COLO668 (cell line): ENCODE measurements around the gene DHRS9.
"Not testable (repeated sequence)": the region's sequence is repeated elsewhere in the genome, so short reads cannot be mapped to it uniquely, and the experiment has no call there.

Experiments
- DNase-seq: peaks from one replicate; lab custom pipeline; 2025; ENCODE audit not compliant: unreplicated experiment; lab: John Stamatoyannopoulos, UW

DHRS9 gene

DNA sequence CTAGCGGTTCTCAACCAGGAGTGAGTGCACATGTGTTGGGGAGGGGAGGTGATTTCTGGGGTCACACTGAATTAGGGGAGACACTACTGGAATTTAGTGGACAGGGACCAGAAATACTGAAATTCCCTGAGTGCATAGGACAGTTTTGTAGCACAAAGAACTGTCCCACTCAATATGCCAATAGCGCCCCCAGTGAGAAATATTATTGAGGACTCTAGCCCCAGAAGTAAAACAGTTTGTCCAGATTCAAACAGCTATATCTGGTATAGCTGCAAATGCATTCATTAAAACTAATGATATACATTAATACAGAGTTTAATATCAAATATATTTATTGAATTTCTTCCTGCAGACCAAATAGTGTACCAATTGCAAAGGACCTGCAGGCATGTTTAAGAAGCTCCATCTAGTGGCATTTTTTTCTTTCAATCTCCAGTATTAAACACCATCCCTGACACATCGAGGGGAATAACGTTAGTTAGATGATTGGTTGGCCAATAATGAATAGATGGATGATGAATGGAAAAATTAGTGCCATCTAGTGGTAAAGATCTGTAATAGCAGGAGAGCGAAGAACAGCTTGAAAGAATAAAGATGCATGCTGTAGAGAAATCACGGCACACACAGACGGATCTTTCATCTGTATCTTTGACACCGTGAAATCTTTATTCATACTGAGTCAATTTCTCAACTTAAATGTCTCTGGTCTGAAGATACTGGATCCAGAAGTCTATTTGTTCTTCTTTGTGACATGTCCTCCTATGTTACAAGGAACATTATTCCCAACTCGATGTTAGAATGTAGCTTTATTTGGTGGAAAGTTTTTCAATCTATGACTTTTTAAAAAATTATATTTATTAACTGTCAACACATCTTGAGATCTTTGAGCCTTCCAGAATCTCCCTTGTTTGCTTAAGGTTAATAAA lies 62.5 kb downstream of the DHRS9 start:
- no peak for DNase-seq

DNA sequence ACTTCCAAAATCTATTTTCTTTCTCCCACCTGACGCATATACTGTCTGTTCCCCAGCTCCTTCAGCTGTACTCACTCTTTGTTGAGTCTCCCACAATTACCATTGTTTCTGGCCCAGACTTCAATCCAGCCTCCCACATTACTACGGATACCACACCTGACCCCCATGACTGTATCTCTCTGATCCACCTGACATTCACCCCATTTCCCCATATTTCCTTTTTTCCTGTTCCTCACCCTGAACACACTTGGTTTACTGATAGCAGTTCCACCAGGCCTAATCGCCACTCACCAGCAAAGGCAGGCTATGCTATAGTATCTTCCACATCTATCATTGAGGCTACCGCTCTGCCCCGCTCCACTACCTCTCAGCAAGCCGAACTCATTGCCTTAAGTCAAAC lies 64.9 kb downstream of the DHRS9 start:
- not testable (repeated sequence) for DNase-seq

DNA sequence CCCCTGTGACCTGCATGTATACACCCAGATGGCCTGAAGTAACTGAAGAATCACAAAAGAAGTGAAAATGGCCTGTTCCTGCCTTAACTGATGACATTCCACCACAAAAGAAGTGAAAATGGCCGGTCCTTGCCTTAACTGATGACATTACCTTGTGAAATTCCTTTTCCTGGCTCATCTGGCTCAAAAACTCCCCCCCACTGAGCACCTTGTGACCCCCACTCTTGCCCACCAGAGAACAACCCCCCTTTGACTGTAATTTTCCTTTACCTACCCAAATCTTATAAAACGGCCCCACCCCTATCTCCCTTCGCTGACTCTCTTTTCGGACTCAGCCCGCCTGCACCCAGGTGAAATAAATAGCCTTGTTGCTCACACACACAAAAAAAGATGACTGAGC lies 67.1 kb downstream of the DHRS9 start:
- not testable (repeated sequence) for DNase-seq

DNA sequence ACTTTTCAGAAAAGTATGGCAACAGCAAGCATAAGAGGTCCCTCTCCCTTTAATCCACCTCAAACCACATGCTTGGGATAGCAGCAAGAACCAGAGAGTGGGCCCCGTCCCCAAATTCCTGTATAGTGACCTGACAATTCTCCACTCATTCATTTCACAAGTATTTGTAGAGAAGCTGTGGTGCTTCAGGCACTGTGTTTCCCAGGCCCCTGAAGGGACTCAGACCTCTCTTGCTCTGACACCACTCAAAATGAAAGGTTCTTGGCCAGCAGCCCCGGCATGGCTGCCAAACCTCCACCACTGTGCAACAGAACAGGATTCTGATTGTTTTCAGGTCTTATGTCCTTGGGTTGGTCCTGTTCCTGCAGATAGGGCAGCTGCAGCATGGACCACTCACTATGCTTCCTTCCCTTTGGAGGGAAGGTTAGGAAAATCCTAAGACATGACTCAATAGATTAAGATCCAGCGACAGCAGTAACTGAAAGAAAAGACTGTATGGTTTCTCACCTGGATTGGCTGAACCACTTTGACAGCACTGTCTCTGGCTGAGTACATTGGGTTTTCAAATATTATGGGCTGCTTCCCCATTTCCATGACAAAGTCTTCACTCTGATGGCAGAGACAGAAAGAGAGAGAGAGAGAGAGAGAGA lies 67.6 kb downstream of the DHRS9 start:
- no peak for DNase-seq

DNA sequence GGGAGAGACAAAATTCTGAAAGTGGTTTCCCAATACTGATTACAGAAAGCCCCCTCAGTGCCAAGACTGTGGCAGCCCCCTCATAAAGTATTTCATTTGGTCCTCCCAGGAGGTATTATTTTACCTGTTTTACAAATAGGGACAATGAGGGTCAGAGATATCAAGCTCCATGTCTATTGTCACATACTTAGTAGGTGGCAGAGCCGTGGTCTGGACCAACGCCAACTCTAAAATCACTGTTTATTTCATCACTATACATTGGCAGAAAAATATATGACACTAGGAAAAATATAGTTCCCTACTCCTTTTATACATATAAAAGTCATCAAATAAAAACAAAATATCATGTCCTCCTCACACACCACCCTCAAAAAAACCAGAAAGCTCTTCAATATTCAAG lies 68.6 kb downstream of the DHRS9 start:
- DNase-seq, result no peak

DNA sequence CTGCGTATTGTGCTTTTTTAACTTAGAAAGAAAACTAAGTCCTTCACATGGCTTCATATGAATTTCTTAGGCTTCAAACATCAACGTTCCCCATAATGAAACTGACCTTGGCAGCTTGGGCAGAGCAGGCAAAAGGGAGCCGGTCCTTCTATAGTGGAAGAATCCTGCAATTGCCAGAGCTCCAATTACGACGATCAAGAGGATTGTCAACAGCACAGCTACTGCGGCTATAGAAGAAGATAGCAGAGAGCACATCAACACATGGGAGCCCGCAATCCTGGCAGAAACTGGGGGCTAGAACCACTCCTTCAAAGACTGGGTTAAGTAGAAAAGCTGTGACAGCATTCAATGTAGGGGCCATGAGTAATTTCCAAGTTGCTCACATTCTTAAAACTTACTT lies 69.8 kb downstream of the DHRS9 start:
- no peak for DNase-seq

DNA sequence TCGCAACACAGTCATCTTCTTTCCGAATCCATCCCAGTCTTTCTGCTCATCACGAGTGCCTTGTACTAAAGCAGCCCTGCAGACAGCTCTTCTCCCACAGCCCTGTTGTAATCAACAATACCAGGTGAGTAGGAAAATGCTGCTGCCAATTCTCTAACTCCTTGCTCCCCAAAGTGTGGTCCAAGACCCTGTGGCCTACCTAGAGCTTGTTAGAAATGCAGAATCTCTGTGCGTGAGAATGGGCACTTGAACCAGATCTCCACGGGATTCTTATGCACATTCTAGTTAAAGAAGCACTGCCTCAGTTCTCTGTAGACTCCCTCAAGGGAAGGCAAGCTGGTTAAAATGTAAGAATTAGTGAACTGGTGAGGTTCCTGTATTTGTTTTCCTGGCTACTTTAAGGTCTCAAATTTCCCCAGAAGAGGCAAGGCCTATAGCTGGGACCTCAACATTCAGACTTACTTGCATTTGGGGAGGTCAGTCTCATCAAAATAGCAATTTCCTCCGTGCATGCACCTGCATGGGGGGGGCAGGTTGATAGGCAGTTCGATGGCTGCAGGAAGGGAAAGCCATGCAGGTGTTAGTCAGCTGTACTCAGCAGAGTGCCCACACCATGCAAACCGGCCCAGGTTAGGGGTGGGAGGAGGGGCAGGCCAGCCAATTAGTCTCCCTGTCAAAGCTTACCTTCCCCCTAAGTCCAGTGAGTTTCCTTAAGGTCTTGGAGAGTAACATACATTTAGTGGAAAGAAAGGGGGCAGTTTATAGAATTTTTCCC lies 70.8 kb downstream of the DHRS9 start:
- DNase-seq, result no peak

DNA sequence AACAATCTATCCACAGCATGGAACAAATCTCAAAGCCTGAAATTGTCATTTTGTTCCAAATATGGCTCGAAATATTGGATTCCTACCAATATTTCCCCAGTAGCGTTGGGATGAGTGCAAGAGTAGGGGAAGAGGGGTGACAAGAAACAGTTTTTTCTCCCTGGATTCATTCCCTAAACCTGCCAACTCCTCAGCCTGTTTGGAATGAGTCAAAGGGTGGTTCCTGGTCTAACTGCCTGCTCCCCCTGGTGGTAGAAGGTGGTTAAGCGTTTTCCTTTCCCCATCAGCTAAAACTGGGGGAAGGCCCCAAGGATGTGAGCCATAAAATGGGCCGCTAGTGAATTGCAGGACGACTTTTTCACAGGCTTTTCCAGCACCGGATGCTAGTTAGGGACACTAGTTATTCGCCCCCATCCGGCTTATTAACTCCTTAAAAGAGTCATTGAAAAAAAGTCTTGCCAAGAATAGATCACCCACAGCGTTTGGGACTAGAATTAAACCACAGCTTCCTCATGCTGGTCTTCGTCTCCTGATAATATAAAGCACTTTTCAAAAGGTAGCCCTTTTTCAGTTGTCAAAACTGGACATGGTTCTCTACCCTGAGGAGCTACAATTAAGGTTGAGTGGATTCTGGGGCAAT lies 72.5 kb downstream of the DHRS9 start:
- peak; percentile 51 for DNase-seq

DNA sequence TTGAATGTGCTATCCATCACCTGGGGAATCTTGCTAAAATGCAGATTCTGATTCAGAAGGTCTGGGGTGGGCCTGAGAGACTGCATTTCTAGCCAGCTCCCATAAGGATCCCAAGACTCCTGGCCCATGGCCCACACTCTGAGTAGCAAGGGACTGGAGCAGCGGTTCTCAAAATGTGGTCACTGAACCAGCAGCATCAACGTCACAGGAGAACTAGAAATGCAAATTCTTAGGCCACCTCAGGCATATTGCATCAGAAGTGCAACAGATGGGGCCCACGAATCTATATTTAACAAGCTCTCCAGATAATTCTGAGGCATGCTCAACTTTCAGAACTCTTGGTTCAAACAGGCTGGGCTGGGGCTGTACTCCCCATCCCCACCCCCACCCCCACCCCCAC lies 74.6 kb downstream of the DHRS9 start:
- DNase-seq, result no peak
